PC-3 (cell line): ENCODE measurements around the gene FRMD4B. TPM values are rescaled to one million over a fixed set of nuclear protein-coding genes. Genes with fewer than 3 reads are reported as not detected.
A peak's percentile ranks its signal among the peaks of the same experiment; 100 is the strongest.

ENCODE experiments used
- ATAC-seq: fragments of 200-7000 bp; cut with Tn5 transposase; 2 replicates; pipeline ENCODE4 v1.9.1; 2020; ENCODE audit warnings: mild to moderate bottlenecking, moderate library complexity
- BruUV-seq: library from RNA; stranded (reverse); fragments of 400-500 nt; replicated peaks from 2 replicates; lab custom pipeline; 2021; lab: Mats Ljungman, UMichigan
- CTCF ChIA-PET: fragments of 300-600 bp; sonication (Branson Sonifier 250); formaldehyde crosslinking; loops from one replicate; lab custom pipeline; 2022; ENCODE audit warnings: antibody characterized with exemption; lab: Charles Lee
- POLR2A ChIA-PET: fragments of 300-600 bp; sonication (Branson Sonifier 250); formaldehyde crosslinking; loops from one replicate; lab custom pipeline; 2022; ENCODE audit warnings: antibody characterized with exemption; ENCODE audit not compliant: unreplicated experiment; lab: Charles Lee
- DNase-seq: peaks from one replicate; pipeline ENCODE4 v3.0.0-alpha.2; 2015
- H2AFZ ChIP-seq: fragments of 300-600 bp; sonication (generic); 2 replicates; pipeline ENCODE4 v1.6.0; 2016; ENCODE audit warnings: antibody characterized with exemption, low read length
- H3F3A ChIP-seq: fragments of 300-600 bp; sonication (generic); one replicate; pipeline ENCODE4 v1.6.0; 2017; ENCODE audit warnings: antibody characterized with exemption, low read length, control low read depth, mild to moderate bottlenecking; ENCODE audit not compliant: unreplicated experiment
- H3K27ac ChIP-seq: fragments of 300-600 bp; sonication (generic); 2 replicates; pipeline ENCODE4 v1.5.1; 2016; ENCODE audit warnings: mild to moderate bottlenecking, low read length
- H3K27me3 ChIP-seq: fragments of 300-600 bp; sonication (generic); 2 replicates; pipeline ENCODE4 v1.6.1; 2016; ENCODE audit warnings: low read length, mixed read lengths
- H3K36me3 ChIP-seq: fragments of 300-600 bp; sonication (generic); 2 replicates; pipeline ENCODE4 v1.6.1; 2016; ENCODE audit warnings: low read depth, mixed run types, low read length, mixed read lengths
- H3K4me1 ChIP-seq: fragments of 300-600 bp; sonication (generic); 2 replicates; pipeline ENCODE4 v1.5.1; 2016; ENCODE audit warnings: low read length; ENCODE audit not compliant: insufficient read depth
- H3K4me2 ChIP-seq: fragments of 300-600 bp; sonication (generic); 2 replicates; pipeline ENCODE4 v1.6.0; 2016; ENCODE audit warnings: low read length
- H3K4me3 ChIP-seq: fragments of 300-600 bp; sonication (generic); 2 replicates; pipeline ENCODE4 v1.5.1; 2016; ENCODE audit warnings: mild to moderate bottlenecking, low read length, mixed read lengths
- H3K79me2 ChIP-seq: fragments of 300-600 bp; sonication (generic); 2 replicates; pipeline ENCODE4 v1.6.1; 2017; ENCODE audit warnings: low read length, mixed read lengths
- H3K9ac ChIP-seq: fragments of 300-600 bp; sonication (generic); 2 replicates; pipeline ENCODE4 v1.6.0; 2016; ENCODE audit warnings: mild to moderate bottlenecking, low read length
- H3K9me2 ChIP-seq: fragments of 300-600 bp; sonication (generic); replicated peaks from 2 replicates; pipeline ENCODE4 v1.6.1; 2016; ENCODE audit warnings: mixed run types, low read length, mixed read lengths
- H3K9me3 ChIP-seq: fragments of 300-600 bp; sonication (generic); 2 replicates; pipeline ENCODE4 v1.6.1; 2016; ENCODE audit warnings: low read length, mixed read lengths
- H4K20me1 ChIP-seq: fragments of 300-600 bp; sonication (generic); 2 replicates; pipeline ENCODE4 v1.6.1; 2016; ENCODE audit warnings: low read length, mixed read lengths
- EZH2 ChIP-seq: fragments of 300-600 bp; sonication (generic); IDR thresholded peaks from one replicate; pipeline ENCODE4 v1.6.1; 2017; ENCODE audit warnings: antibody characterized with exemption, mild to moderate bottlenecking, low read length; ENCODE audit not compliant: unreplicated experiment
- EZH2phosphoT487 ChIP-seq: fragments of 300-600 bp; sonication (generic); IDR thresholded peaks from 2 replicates; pipeline ENCODE4 v1.6.1; 2018; ENCODE audit warnings: mild to moderate bottlenecking, antibody characterized with exemption, low read length, borderline replicate concordance
- intact Hi-C: fragments of 100-400 bp; cut with micrococcal nuclease; formaldehyde crosslinking; loops from 2 replicates; pipeline ENCODE4 v1.9.0; 2023
- total RNA-seq: library from RNA; depleted of rRNA; stranded (reverse); fragments of >200 nt; gene quantifications from 2 replicates; pipeline ENCODE4 v1.2.3, GENCODE V29; 2014
- TF ChIP-seq, protein P1 (sequence below): fragments of 300-600 bp; sonication (generic); conservative IDR thresholded peaks from 2 replicates; pipeline ENCODE4 v1.5.1; 2017; ENCODE audit warnings: antibody characterized with exemption, low read depth, mild to moderate bottlenecking, low read length

The FRMD4B gene
- total RNA-seq, 1 experiment from 2014 or later: 5.7 TPM

DNA sequence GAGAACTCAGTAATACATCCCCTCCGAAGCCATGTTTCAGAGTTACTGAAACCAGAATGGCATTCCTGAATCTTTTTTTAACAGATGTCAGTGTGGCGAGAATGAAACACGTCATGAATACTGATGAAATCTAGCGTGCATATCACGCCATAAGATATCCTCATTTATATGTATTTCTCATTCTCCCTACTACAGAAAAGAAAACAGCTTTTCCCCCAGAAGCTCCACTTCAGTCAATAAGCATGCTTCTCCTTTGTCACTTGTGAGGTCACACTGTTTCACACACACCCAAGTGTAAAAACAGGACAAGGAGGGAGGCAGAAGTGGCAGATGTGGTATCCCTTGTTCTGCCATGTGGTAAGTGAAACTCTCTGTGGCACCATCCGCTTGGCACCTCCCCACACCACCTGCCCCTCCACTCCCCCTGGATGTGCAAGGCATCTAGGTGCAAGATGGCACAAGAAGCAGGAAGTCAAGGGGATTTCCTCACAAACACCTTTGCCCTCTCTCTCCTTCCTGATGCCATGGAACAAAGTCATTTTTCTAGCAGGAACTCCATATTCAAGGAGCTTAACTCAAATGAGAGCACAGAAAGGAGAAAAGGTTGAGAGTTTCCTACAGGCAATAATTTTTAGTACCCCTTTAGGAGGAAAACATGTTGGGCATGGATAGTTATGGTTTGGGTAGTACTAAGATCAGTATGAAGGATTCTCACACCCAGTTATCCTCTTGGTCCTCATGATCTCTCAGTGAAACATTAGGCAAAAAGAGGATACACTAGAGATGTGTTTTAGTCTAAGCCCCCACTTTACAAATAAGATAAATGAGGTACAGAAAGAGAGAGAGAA is 47.5 kb upstream of the FRMD4B start:
- Histone ChIP-seq H3K79me2 (no peaks in the 10 kb centered on the region), H3K9me3 (no peaks in the 10 kb centered on the region), H3K9ac (no peak overlapping the region), H3K4me1 (0 out of 2 replicates have a peak, but pooled peaks cover 4% of the 10 kb centered on the region), H3K4me3 (no peak overlapping the region), H3K27ac (no peak overlapping the region), H3F3A (no peaks in the 10 kb centered on the region), H4K20me1 (no peaks in the 10 kb centered on the region), H2AFZ (no peak overlapping the region), H3K4me2 (no peak overlapping the region), H3K27me3 (no peaks in the 10 kb centered on the region), H3K36me3 (no peaks in the 10 kb centered on the region), H3K9me2 (no peaks in the 10 kb centered on the region)
- DNase-seq: no peak
- intact Hi-C loops: no loop called here
- ATAC-seq: no peak
- no TSS peak for BruUV-seq
- CTCF ChIA-PET: no interaction called here
- TF ChIP-seq EZH2 (no peak), EZH2phosphoT487 (no peak)
- TF ChIP-seq, protein P1, sequence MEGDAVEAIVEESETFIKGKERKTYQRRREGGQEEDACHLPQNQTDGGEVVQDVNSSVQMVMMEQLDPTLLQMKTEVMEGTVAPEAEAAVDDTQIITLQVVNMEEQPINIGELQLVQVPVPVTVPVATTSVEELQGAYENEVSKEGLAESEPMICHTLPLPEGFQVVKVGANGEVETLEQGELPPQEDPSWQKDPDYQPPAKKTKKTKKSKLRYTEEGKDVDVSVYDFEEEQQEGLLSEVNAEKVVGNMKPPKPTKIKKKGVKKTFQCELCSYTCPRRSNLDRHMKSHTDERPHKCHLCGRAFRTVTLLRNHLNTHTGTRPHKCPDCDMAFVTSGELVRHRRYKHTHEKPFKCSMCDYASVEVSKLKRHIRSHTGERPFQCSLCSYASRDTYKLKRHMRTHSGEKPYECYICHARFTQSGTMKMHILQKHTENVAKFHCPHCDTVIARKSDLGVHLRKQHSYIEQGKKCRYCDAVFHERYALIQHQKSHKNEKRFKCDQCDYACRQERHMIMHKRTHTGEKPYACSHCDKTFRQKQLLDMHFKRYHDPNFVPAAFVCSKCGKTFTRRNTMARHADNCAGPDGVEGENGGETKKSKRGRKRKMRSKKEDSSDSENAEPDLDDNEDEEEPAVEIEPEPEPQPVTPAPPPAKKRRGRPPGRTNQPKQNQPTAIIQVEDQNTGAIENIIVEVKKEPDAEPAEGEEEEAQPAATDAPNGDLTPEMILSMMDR: no peak
- POLR2A ChIA-PET: no interaction called here

DNA sequence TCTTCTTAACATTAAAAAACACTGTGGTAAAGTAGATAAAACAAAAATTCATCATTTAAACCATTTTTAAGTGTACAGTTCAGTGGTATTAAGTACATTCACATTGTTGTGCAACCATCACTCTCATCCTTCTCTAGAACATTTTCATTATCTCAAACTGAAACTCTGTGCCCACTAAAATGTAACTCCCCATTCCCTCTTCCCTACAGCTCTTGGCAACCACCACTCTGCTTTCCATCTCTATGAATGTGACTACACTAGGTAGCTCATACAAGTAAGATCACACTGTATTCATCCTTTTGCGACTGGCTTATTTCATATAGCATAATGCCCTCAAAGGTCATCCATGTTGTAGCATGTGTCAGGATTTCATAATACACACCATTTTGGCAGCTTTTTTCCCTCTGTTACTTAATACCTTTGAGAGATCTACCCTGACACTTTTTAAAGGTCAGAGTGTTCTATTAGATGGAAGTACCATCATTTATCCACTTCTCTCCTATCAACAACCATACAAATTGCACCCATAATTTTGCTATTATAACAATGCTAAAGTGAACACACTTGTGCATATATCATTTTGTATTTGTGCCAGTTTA is 42.9 kb upstream of the FRMD4B start:
- intact Hi-C loops: loop anchor here (5.0 kb wide), 2 partner anchors 244 to 306 kb away; partner anchors contain the start of gene LMOD3
- Histone ChIP-seq H3K4me3 (no peak overlapping the region), H3K27me3 (no peaks in the 10 kb centered on the region), H3K4me1 (0 out of 2 replicates have a peak, but pooled peaks cover 4% of the 10 kb centered on the region), H4K20me1 (no peaks in the 10 kb centered on the region), H3K79me2 (no peaks in the 10 kb centered on the region), H2AFZ (no peak overlapping the region), H3K36me3 (no peaks in the 10 kb centered on the region), H3K4me2 (no peak overlapping the region), H3F3A (no peaks in the 10 kb centered on the region), H3K9ac (no peak overlapping the region), H3K9me3 (no peaks in the 10 kb centered on the region), H3K9me2 (no peaks in the 10 kb centered on the region), H3K27ac (no peak overlapping the region)
- BruUV-seq: no TSS peak
- DNase-seq: no peak
- POLR2A ChIA-PET: no interaction called here
- TF ChIP-seq, protein P1: no peak
- TF ChIP-seq EZH2: no peak
- no peak for TF ChIP-seq EZH2phosphoT487
- no peak for ATAC-seq
- CTCF ChIA-PET: no interaction called here

DNA sequence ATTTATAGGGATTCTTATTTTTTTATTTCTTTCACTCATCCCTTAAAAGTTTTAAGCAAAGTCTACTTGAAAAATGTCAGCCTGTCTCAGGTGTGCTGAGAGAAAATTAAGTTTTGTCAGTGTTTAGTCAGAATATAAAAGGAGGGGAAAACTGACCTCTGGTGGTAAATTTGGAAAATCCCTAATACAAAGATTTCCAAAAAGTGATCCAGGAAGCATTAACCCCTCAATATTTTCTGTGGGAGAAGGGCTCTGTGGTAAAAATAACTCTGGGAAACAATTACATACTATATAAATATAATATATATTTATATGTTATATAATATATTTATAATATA is 41.0 kb upstream of the FRMD4B start:
- no TSS peak for BruUV-seq
- H3K4me1 ChIP-seq: no peaks in the 10 kb centered on the region

More for the DNA sequence above, 41.0 kb upstream of the FRMD4B start:
- Histone ChIP-seq H3F3A (no peaks in the 10 kb centered on the region), H3K9me2 (no peaks in the 10 kb centered on the region), H3K4me2 (no peak overlapping the region), H3K4me3 (no peak overlapping the region), H4K20me1 (no peaks in the 10 kb centered on the region), H3K27me3 (no peaks in the 10 kb centered on the region), H3K36me3 (no peaks in the 10 kb centered on the region), H3K9ac (no peak overlapping the region), H3K79me2 (no peaks in the 10 kb centered on the region), H2AFZ (no peak overlapping the region), H3K9me3 (no peaks in the 10 kb centered on the region), H3K27ac (no peak overlapping the region)
- no peak for TF ChIP-seq EZH2
- TF ChIP-seq, protein P1: peak; percentile 33; the same call in 1 of the 2 replicates
- no peak for ATAC-seq
- intact Hi-C loops: loop anchor here (5.0 kb wide), 2 partner anchors 245 to 305 kb away; partner anchors contain the start of gene LMOD3
- DNase-seq: no peak
- POLR2A ChIA-PET: no interaction called here
- CTCF ChIA-PET: no interaction called here
